Esophagus squamous epithelium (tissue), 4 donors: ENCODE results near the gene KCNN3.

Experiments
- POLR2A ChIP-seq, 4 donors: fragments of 450-650 bp; IDR thresholded peaks; one replicate each; pipeline ENCODE4 v1.6.1; 2017; ENCODE audit warnings: antibody characterized with exemption in 4 of 4, mild to moderate bottlenecking in 4 of 4, moderate library complexity in 3 of 4
- TF ChIP-seq, protein P1 (sequence below), 6 experiments: fragments of 450-650 bp in 4 of 6; fragments of 200-600 bp in 2 of 6; sonication (generic) in 2 of 6; IDR thresholded peaks; one replicate each; pipeline ENCODE4 v1.5.1; 2016 to 2019; ENCODE audit warnings: antibody characterized with exemption in 6 of 6, mild to moderate bottlenecking in 4 of 6, moderate library complexity in 4 of 6

DNA sequence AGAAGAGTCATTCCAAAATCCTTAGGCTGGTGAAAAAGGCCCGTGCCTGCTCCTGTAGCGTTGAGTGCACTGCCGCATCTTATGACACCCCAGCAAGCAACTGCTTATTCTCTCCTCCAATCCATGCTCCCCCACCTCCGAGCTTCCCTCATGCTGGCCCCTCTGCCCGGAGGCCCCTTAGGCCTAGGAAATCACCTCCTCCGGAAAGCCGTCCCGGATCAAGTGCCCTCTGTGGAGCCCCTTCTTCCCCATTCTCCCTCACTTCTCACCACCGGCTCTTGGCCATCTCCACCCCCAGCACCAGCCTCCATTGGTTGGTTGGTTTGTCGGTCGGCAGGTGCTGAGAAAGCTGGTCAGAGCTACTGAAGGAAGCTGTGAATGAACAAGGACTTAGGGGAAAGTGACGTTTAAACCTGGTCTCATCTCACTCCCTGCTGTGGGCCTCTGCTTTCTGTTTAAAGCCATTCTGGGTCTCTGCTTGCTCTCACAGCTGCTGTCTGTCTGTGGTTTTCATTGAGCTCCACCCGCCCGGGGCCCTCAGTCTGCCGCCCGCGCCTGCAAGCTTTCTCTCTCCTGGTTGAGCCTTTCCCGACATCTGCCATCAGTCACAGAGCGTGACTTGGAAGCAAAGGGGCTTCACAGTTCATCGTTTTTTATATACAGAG is 122.2 kb downstream of the KCNN3 start:
- TF ChIP-seq, protein P1, sequence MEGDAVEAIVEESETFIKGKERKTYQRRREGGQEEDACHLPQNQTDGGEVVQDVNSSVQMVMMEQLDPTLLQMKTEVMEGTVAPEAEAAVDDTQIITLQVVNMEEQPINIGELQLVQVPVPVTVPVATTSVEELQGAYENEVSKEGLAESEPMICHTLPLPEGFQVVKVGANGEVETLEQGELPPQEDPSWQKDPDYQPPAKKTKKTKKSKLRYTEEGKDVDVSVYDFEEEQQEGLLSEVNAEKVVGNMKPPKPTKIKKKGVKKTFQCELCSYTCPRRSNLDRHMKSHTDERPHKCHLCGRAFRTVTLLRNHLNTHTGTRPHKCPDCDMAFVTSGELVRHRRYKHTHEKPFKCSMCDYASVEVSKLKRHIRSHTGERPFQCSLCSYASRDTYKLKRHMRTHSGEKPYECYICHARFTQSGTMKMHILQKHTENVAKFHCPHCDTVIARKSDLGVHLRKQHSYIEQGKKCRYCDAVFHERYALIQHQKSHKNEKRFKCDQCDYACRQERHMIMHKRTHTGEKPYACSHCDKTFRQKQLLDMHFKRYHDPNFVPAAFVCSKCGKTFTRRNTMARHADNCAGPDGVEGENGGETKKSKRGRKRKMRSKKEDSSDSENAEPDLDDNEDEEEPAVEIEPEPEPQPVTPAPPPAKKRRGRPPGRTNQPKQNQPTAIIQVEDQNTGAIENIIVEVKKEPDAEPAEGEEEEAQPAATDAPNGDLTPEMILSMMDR (IDR thresholded peaks at IDR 0.05), result no peak
- no peak for TF ChIP-seq POLR2A (IDR thresholded peaks at IDR 0.05)
